HepG2 (cell line): Measurements from ENCODE around the gene PBX1. TPM values are rescaled to one million over a fixed set of nuclear protein-coding genes. Genes with fewer than 3 reads are reported as not detected.

ENCODE experiments used
- ATAC-seq: fragments of 200-7000 bp; cut with Tn5 transposase; 3 replicates; pipeline ENCODE4 v1.9.1; 2020; ENCODE audit warnings: mild to moderate bottlenecking, moderate library complexity
- BruUV-seq: library from RNA; stranded (reverse); fragments of 400-500 nt; replicated peaks from 2 replicates; lab custom pipeline; 2021; lab: Mats Ljungman, UMichigan
- CTCF ChIA-PET: fragments of 300-600 bp; formaldehyde crosslinking; extraction: SDS; loops from one replicate; lab custom pipeline; 2021; ENCODE audit warnings: low total read pairs, inconsistent platforms, low intra/inter-chr PET ratio; lab: Yijun Ruan, JAX
- POLR2A ChIA-PET: fragments of 350-600 bp; sonication (Branson Sonifier 250); formaldehyde crosslinking; loops from one replicate; lab custom pipeline; 2020; ENCODE audit warnings: antibody characterized with exemption, inconsistent platforms; lab: Yijun Ruan, JAX
- DNase-seq: peaks from one replicate; pipeline ENCODE4 v3.0.0-alpha.2; 2015; ENCODE audit warnings: low spot score
- FAIRE-seq: peaks from 3 replicates; lab custom pipeline; 2011; peaks lifted over from hg19 to GRCh38; lab: Jason Lieb, UNC
- H2AFZ ChIP-seq: one replicate; pipeline ENCODE4 v1.6.1; 2011; ENCODE audit warnings: low read length, inconsistent platforms
- H3K27ac ChIP-seq: fragments of 300-600 bp; 3 replicates; pipeline ENCODE4 v1.8.0; 2011; ENCODE audit warnings: mixed run types, mild to moderate bottlenecking, mixed read lengths, low read length, inconsistent platforms; ENCODE audit not compliant: insufficient read depth; ENCODE audit errors: extremely low read length
- H3K27me3 ChIP-seq, 2 experiments: fragments of 200-600 bp in 1 of 2; 2 replicates in 1 of 2; 3 replicates in 1 of 2; pipeline versions ENCODE4 v1.6.0 to v1.8.0; 2011; ENCODE audit warnings: low read length in 2 of 2, mild to moderate bottlenecking in 2 of 2, moderate library complexity in 2 of 2, inconsistent platforms in 1 of 2; ENCODE audit not compliant: insufficient read depth in 2 of 2, control insufficient read depth in 1 of 2
- H3K36me3 ChIP-seq, 2 experiments: fragments of 200-600 bp in 1 of 2; replicated peaks in 1 of 2; 2 replicates in 1 of 2; 3 replicates in 1 of 2; pipeline versions ENCODE4 v1.5.1 to v1.8.0; 2011; ENCODE audit warnings: low read length in 2 of 2, inconsistent platforms in 1 of 2; ENCODE audit not compliant: insufficient read depth in 2 of 2, control insufficient read depth in 1 of 2
- H3K4me1 ChIP-seq: 2 replicates; pipeline ENCODE4 v1.5.1; 2012; ENCODE audit warnings: low read length, inconsistent platforms; ENCODE audit not compliant: insufficient read depth
- H3K4me2 ChIP-seq: 2 replicates; pipeline ENCODE4 v1.6.0; 2011; ENCODE audit warnings: low read depth, low read length, inconsistent platforms
- H3K4me3 ChIP-seq, 3 experiments: fragments of 200-600 bp in 1 of 3; sonication (generic), shearing (Covaris generic) in 1 of 3; replicated peaks in 1 of 3; 2 replicates each; pipeline ENCODE4 v1.5.1; 2011 to 2016; ENCODE audit warnings: low read length in 3 of 3, inconsistent platforms in 2 of 3, low read depth in 2 of 3, mild to moderate bottlenecking in 2 of 3, control low read depth in 1 of 3, mixed read lengths in 1 of 3; ENCODE audit not compliant: insufficient read depth in 1 of 3
- H3K79me2 ChIP-seq: one replicate; pipeline ENCODE4 v1.6.1; 2011; ENCODE audit warnings: low read length, inconsistent platforms; ENCODE audit not compliant: insufficient read depth
- H3K9ac ChIP-seq: 2 replicates; pipeline ENCODE4 v1.6.0; 2011; ENCODE audit warnings: mild to moderate bottlenecking, low read depth, low read length, inconsistent platforms; ENCODE audit not compliant: insufficient read depth
- H3K9me3 ChIP-seq: 2 replicates; pipeline ENCODE4 v1.5.1; 2012; ENCODE audit warnings: mild to moderate bottlenecking, low read length
- H4K20me1 ChIP-seq: 2 replicates; pipeline ENCODE4 v1.6.0; 2011; ENCODE audit warnings: inconsistent platforms, mild to moderate bottlenecking, low read length, moderate library complexity; ENCODE audit not compliant: insufficient read depth
- BRF2 ChIP-seq: sonication (generic); formaldehyde crosslinking; IDR thresholded peaks from 2 replicates; pipeline ENCODE4 v1.8.1; 2022; ENCODE audit warnings: mild to moderate bottlenecking, missing genetic modification reagents
- FOXJ3 ChIP-seq: sonication (generic); formaldehyde crosslinking; IDR thresholded peaks from 2 replicates; pipeline ENCODE4 v1.4.0; 2020; ENCODE audit warnings: missing genetic modification reagents, mild to moderate bottlenecking, borderline replicate concordance
- HNRNPK ChIP-seq: fragments of 200-400 bp; formaldehyde crosslinking; IDR thresholded peaks from 2 replicates; pipeline ENCODE4 v1.6.1; 2018; ENCODE audit warnings: low read length, low read depth, moderate library complexity, mild to moderate bottlenecking; ENCODE audit not compliant: poor library complexity, severe bottlenecking
- HOXA5 ChIP-seq: sonication (generic); formaldehyde crosslinking; IDR thresholded peaks from 2 replicates; pipeline ENCODE4 v1.4.0; 2020; ENCODE audit warnings: missing genetic modification reagents
- JDP2 ChIP-seq: sonication (generic); formaldehyde crosslinking; IDR thresholded peaks from 2 replicates; pipeline ENCODE4 v1.8.1; 2022; ENCODE audit warnings: missing genetic modification reagents, borderline replicate concordance
- KMT2B ChIP-seq: IDR thresholded peaks from 2 replicates; pipeline ENCODE4 v1.6.1; 2016; ENCODE audit warnings: missing genetic modification reagents, missing compliant biosample characterization
- MYC ChIP-seq: sonication (generic); formaldehyde crosslinking; IDR thresholded peaks from 2 replicates; pipeline ENCODE4 v1.9.0; 2021; ENCODE audit warnings: missing genetic modification reagents, borderline replicate concordance
- SP5 ChIP-seq: IDR thresholded peaks from 2 replicates; pipeline ENCODE4 v1.6.1; 2016; ENCODE audit warnings: low read depth, borderline replicate concordance
- TAF1 ChIP-seq: sonication (generic); formaldehyde crosslinking; IDR thresholded peaks from 2 replicates; pipeline ENCODE4 v1.4.0; 2020; ENCODE audit warnings: missing genetic modification reagents
- ZBTB7A ChIP-seq: sonication (generic); formaldehyde crosslinking; IDR thresholded peaks from 2 replicates; pipeline ENCODE4 v1.8.0; 2022; ENCODE audit warnings: mild to moderate bottlenecking, missing genetic modification reagents
- ZNF367 ChIP-seq: sonication (generic); formaldehyde crosslinking; IDR thresholded peaks from 2 replicates; pipeline ENCODE4 v1.4.0; 2020; ENCODE audit warnings: missing genetic modification reagents, borderline replicate concordance
- ZNF746 ChIP-seq: sonication (generic); formaldehyde crosslinking; IDR thresholded peaks from 2 replicates; pipeline ENCODE4 v1.8.0; 2022; ENCODE audit warnings: mild to moderate bottlenecking, missing genetic modification reagents
- WGBS: methylation state at CpG from one replicate; pipeline ENCODE4 v1.1.6; 2017; ENCODE audit warnings: low lambda C conversion rate; 5-methylcytosine and 5-hydroxymethylcytosine counted together
- in situ Hi-C: cut with HindIII; loops from 2 replicates; pipeline ENCODE4 v1.10.0; 2017; ENCODE audit warnings: low pct_unique_long_range_greater_than_20kb; ENCODE audit not compliant: extremely low pct_ligation_motif_present
- intact Hi-C: fragments of 100-400 bp; cut with micrococcal nuclease; formaldehyde crosslinking; loops from one replicate; pipeline ENCODE4 v1.10.0; 2022; ENCODE audit not compliant: unreplicated experiment
- polyA plus RNA-seq, 8 experiments: library from polyadenylated mRNA; depleted of rRNA in 3 of 8; stranded (reverse) in 7 of 8; unstranded in 1 of 8; fragments of >200 nt; fragmentation: Illumina TruSeq in 4 of 8; extraction: Trizol in 4 of 8; gene quantifications; 2 replicates each; pipeline versions ENCODE4 v1.2.1 to v1.2.3, GENCODE V29; 2011 to 2016; ENCODE audit warnings: low read depth in 4 of 8, missing spikeins in 1 of 8, mixed read lengths in 1 of 8; ENCODE audit not compliant: insufficient read depth in 1 of 8
- total RNA-seq, 5 experiments: library from RNA; depleted of rRNA; stranded (reverse); fragments of >200 nt; fragmentation: Illumina TruSeq; extraction: Trizol; gene quantifications; 2 replicates each; pipeline ENCODE4 v1.2.3, GENCODE V29; 2016; ENCODE audit warnings: low read depth in 1 of 5
- TF ChIP-seq, protein P1 (sequence below): sonication (generic); formaldehyde crosslinking; IDR thresholded peaks from 2 replicates; pipeline ENCODE4 v1.5.0; 2020; ENCODE audit warnings: mild to moderate bottlenecking, missing genetic modification reagents, borderline replicate concordance
- TF ChIP-seq, protein P2 (sequence below): IDR thresholded peaks from 2 replicates; pipeline ENCODE4 v1.6.1; 2016; ENCODE audit warnings: missing genetic modification reagents, missing compliant biosample characterization

The PBX1 gene
- total and polyA plus RNA-seq, 2 of the 13 experiments (the other 11 are each of a cell fraction or from before 2014, with no cell fraction given) = 0.24 TPM; not detected in 1

DNA sequence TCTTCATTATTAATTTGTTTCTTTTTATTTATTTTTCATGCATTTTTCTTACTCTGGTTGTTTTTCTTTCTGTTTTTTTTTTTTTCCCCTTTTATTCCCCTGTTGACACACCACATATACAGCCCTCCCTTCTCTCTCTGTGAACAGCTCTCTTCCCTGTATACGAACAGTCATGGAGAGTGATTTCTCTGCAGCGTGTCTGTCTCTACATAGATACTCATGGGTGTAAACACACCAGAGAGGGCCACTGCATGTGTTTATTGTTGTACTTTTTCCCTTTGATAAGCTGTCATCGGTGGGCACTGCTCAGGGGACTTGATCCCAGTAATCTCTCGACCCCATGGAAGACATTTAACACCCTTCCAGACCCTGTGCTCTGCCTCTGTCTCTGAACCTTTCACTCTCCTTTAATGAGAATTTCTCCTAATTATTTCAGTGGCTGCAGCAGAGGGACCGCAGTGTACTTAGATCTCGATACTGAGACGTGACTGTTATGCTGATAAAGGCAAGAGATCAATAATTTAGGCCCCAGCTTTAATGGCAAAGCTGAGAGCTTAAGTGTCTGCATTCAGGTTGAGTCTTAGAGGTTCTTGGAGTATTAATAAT lies 113.1 kb downstream of the PBX1 start (continued):
- no peak for TF ChIP-seq ZBTB7A (CRISPR knock-in tag)
- TF ChIP-seq JDP2 = no peak
- TF ChIP-seq FOXJ3 (CRISPR knock-in tag) = no peak

DNA sequence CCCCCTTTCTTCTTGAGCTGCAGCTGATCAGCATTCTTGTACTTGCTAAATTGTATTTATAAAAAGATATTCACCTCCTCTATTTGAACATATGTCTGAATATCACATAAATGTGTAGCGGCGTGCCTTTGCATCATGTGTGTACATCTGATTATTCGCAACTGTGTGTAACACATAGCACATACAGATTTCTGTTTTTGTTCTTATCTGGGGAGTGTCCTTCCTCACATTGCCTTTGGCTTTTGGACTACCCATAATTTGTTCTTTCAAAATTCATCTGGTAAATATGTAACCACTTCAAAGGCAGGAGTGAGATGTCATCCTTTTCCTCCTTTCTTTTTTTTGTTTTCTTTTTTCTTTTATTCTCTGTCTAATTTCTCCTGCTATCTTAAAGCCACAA lies 113.6 kb downstream of the PBX1 start:
- Histone ChIP-seq H3K9me3 (no peaks in the 10 kb centered on the region), H3K4me3 (no peak overlapping the region), H3K27me3 (no peaks in the 10 kb centered on the region), H3K27ac (no peak overlapping the region), H4K20me1 (no peaks in the 10 kb centered on the region), H3K9ac (no peak overlapping the region), H2AFZ (no peak overlapping the region), H3K4me1 (no peaks in the 10 kb centered on the region), H3K4me2 (no peak overlapping the region), H3K36me3 (no peaks in the 10 kb centered on the region), H3K79me2 (no peaks in the 10 kb centered on the region)
- WGBS = 7% methylated on average over 3 of the region's 3 CpGs
- BruUV-seq = no TSS peak
- ATAC-seq (no peak), DNase-seq (no peak), FAIRE-seq (no peak)
- ChIA-PET CTCF (no interaction called here), POLR2A (no interaction called here)
- no peak for TF ChIP-seq MYC (CRISPR knock-in tag)
- no peak for TF ChIP-seq TAF1 (CRISPR knock-in tag)
- no peak for TF ChIP-seq ZNF746 (CRISPR knock-in tag)
- TF ChIP-seq, protein P1, sequence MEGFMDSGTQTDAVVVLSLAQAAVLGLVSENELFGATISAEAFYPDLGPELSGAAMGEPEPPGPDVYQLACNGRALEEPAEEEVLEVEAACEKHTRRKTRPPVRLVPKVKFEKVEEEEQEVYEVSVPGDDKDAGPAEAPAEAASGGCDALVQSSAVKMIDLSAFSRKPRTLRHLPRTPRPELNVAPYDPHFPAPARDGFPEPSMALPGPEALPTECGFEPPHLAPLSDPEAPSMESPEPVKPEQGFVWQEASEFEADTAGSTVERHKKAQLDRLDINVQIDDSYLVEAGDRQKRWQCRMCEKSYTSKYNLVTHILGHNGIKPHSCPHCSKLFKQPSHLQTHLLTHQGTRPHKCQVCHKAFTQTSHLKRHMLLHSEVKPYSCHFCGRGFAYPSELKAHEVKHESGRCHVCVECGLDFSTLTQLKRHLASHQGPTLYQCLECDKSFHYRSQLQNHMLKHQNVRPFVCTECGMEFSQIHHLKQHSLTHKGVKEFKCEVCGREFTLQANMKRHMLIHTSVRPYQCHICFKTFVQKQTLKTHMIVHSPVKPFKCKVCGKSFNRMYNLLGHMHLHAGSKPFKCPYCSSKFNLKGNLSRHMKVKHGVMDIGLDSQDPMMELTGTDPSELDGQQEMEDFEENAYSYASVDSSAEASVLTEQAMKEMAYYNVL (CRISPR knock-in tag) = no peak
- TF ChIP-seq SP5 (CRISPR knock-in tag) = no peak
- no peak for TF ChIP-seq HNRNPK
- TF ChIP-seq KMT2B (CRISPR knock-in tag) = no peak
- TF ChIP-seq, protein P2, sequence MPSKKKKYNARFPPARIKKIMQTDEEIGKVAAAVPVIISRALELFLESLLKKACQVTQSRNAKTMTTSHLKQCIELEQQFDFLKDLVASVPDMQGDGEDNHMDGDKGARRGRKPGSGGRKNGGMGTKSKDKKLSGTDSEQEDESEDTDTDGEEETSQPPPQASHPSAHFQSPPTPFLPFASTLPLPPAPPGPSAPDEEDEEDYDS (CRISPR knock-in tag) = no peak
- TF ChIP-seq HOXA5 (CRISPR knock-in tag) = no peak
- no peak for TF ChIP-seq BRF2 (CRISPR knock-in tag)
- no peak for TF ChIP-seq ZNF367 (CRISPR knock-in tag)
- intact Hi-C loops = no loop called here
- in situ Hi-C loops = loop anchor here (10.0 kb wide), 1 partner anchor 112 kb away; no protein-coding TSS in a partner anchor
